SK-N-SH treated with all-trans-retinoic acid at 6 μM for 48 hours (cell line): ENCODE results near the gene CIITA.

Experiments used
- ATAC-seq: fragments of 200-7000 bp; cut with Tn5 transposase; 3 replicates; pipeline ENCODE4 v1.9.1; 2020; ENCODE audit warnings: mild to moderate bottlenecking, moderate library complexity
- ARNTL ChIP-seq: fragments of 450-650 bp; formaldehyde crosslinking; IDR thresholded peaks from 2 replicates; pipeline ENCODE4 v1.5.0; 2020; ENCODE audit warnings: low read depth, mild to moderate bottlenecking, moderate library complexity, borderline replicate concordance
- BACH2 ChIP-seq: fragments of 250-450 bp; sonication (Bioruptor Pico); IDR thresholded peaks from 2 replicates; pipeline ENCODE4 v1.9.0; 2021; ENCODE audit warnings: mild to moderate bottlenecking, borderline replicate concordance
- CREB5 ChIP-seq: fragments of 250-450 bp; sonication (Bioruptor Pico); IDR thresholded peaks from 2 replicates; pipeline ENCODE4 v1.5.1; 2020; ENCODE audit warnings: low read depth, mild to moderate bottlenecking, moderate library complexity
- CSDC2 ChIP-seq: fragments of 250-450 bp; sonication (Bioruptor Pico); IDR thresholded peaks from 2 replicates; pipeline ENCODE4 v1.5.0; 2020; ENCODE audit warnings: mild to moderate bottlenecking, moderate library complexity
- CSRNP3 ChIP-seq: fragments of 250-450 bp; sonication (Bioruptor Pico); IDR thresholded peaks from 2 replicates; pipeline ENCODE4 v1.5.1; 2021; ENCODE audit warnings: mild to moderate bottlenecking, moderate library complexity
- GLIS3 ChIP-seq: fragments of 250-450 bp; sonication (Bioruptor Pico); IDR thresholded peaks from 2 replicates; pipeline ENCODE4 v1.5.0; 2020; ENCODE audit warnings: mild to moderate bottlenecking, moderate library complexity
- ISL1 ChIP-seq: fragments of 250-450 bp; sonication (Bioruptor Pico); IDR thresholded peaks from 2 replicates; pipeline ENCODE4 v2.1.2; 2022; ENCODE audit warnings: mild to moderate bottlenecking, moderate library complexity
- OSR1 ChIP-seq: fragments of 250-450 bp; sonication (Bioruptor Pico); IDR thresholded peaks from 2 replicates; pipeline ENCODE4 v1.8.0; 2022; ENCODE audit warnings: moderate library complexity, mild to moderate bottlenecking, inconsistent platforms
- PATZ1 ChIP-seq: fragments of 250-450 bp; sonication (Bioruptor Pico); IDR thresholded peaks from 2 replicates; pipeline ENCODE4 v1.8.0; 2020; ENCODE audit warnings: mild to moderate bottlenecking, moderate library complexity, borderline replicate concordance
- PPARA ChIP-seq: fragments of 250-450 bp; sonication (Bioruptor Pico); IDR thresholded peaks from 2 replicates; pipeline ENCODE4 v1.5.0; 2020; ENCODE audit warnings: mild to moderate bottlenecking, borderline replicate concordance
- RARB ChIP-seq: fragments of 250-450 bp; sonication (Bioruptor Pico); IDR thresholded peaks from 2 replicates; pipeline ENCODE4 v1.8.0; 2021; ENCODE audit warnings: mild to moderate bottlenecking, moderate library complexity
- SNAI2 ChIP-seq: fragments of 250-450 bp; sonication (Bioruptor Pico); IDR thresholded peaks from 2 replicates; pipeline ENCODE4 v1.5.0; 2020; ENCODE audit warnings: mild to moderate bottlenecking, moderate library complexity
- TCF4 ChIP-seq: fragments of 250-450 bp; sonication (Bioruptor Pico); IDR thresholded peaks from 2 replicates; pipeline ENCODE4 v1.8.0; 2021; ENCODE audit warnings: mild to moderate bottlenecking, moderate library complexity, borderline replicate concordance
- TOX ChIP-seq: fragments of 250-450 bp; sonication (Bioruptor Pico); IDR thresholded peaks from 2 replicates; pipeline ENCODE4 v1.8.0; 2021; ENCODE audit warnings: mild to moderate bottlenecking, moderate library complexity, borderline replicate concordance
- ZC3H10 ChIP-seq: fragments of 250-450 bp; sonication (Bioruptor Pico); IDR thresholded peaks from 2 replicates; pipeline ENCODE4 v1.5.1; 2021; ENCODE audit warnings: mild to moderate bottlenecking, moderate library complexity
- ZFP3 ChIP-seq: fragments of 250-450 bp; sonication (Bioruptor Pico); IDR thresholded peaks from 2 replicates; pipeline ENCODE4 v1.5.0; 2020; ENCODE audit warnings: mild to moderate bottlenecking, moderate library complexity
- ZFP30 ChIP-seq: fragments of 450-650 bp; formaldehyde crosslinking; IDR thresholded peaks from 2 replicates; pipeline ENCODE4 v1.5.0; 2022; ENCODE audit warnings: mild to moderate bottlenecking, moderate library complexity
- ZNF70 ChIP-seq: fragments of 450-650 bp; formaldehyde crosslinking; IDR thresholded peaks from 2 replicates; pipeline ENCODE4 v1.5.0; 2020; ENCODE audit warnings: mild to moderate bottlenecking, moderate library complexity
- ZNF8 ChIP-seq: fragments of 450-650 bp; formaldehyde crosslinking; IDR thresholded peaks from 2 replicates; pipeline ENCODE4 v1.5.0; 2020; ENCODE audit warnings: mild to moderate bottlenecking, moderate library complexity
- TF ChIP-seq, protein P1 (sequence below): fragments of 250-450 bp; sonication (Bioruptor Pico); IDR thresholded peaks from 2 replicates; pipeline ENCODE4 v1.5.0; 2020; ENCODE audit warnings: mild to moderate bottlenecking, moderate library complexity

CIITA gene

DNA sequence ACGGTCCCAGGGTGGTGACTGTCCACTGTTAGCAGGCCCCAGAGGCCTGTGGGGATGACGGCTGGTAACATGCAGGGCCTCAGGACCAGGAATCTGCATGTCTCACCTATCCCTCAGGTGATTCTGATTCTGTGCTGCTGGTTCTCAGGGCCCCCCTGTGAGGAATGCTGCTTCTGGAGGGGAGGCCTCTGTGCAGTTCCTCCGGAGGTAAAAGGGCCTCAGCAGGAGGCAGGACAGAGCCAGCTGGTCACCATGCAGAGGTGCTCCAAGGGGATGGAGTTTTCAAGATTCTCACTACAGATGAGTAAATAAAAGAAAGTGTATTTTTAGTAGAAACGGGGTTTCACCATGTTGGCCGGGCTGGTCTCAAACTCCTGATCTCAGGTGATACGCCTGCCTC lies 101.1 kb downstream of the CIITA start:
- no peak for ATAC-seq
- TF ChIP-seq CREB5 (CRISPR knock-in tag): no peak
- TF ChIP-seq ZC3H10 (CRISPR knock-in tag): no peak
- TF ChIP-seq OSR1: no peak
- no peak for TF ChIP-seq ZNF70 (CRISPR knock-in tag)
- TF ChIP-seq ARNTL: no peak
- TF ChIP-seq ISL1: no peak
- no peak for TF ChIP-seq ZNF8 (CRISPR knock-in tag)
- TF ChIP-seq TOX (CRISPR knock-in tag): no peak
- TF ChIP-seq GLIS3: no peak
- TF ChIP-seq ZFP30 (CRISPR knock-in tag): no peak
- TF ChIP-seq SNAI2: no peak
- no peak for TF ChIP-seq ZFP3
- TF ChIP-seq CSDC2 (CRISPR knock-in tag): no peak
- TF ChIP-seq TCF4 (CRISPR knock-in tag): no peak
- no peak for TF ChIP-seq CSRNP3 (CRISPR knock-in tag)
- TF ChIP-seq, protein P1, sequence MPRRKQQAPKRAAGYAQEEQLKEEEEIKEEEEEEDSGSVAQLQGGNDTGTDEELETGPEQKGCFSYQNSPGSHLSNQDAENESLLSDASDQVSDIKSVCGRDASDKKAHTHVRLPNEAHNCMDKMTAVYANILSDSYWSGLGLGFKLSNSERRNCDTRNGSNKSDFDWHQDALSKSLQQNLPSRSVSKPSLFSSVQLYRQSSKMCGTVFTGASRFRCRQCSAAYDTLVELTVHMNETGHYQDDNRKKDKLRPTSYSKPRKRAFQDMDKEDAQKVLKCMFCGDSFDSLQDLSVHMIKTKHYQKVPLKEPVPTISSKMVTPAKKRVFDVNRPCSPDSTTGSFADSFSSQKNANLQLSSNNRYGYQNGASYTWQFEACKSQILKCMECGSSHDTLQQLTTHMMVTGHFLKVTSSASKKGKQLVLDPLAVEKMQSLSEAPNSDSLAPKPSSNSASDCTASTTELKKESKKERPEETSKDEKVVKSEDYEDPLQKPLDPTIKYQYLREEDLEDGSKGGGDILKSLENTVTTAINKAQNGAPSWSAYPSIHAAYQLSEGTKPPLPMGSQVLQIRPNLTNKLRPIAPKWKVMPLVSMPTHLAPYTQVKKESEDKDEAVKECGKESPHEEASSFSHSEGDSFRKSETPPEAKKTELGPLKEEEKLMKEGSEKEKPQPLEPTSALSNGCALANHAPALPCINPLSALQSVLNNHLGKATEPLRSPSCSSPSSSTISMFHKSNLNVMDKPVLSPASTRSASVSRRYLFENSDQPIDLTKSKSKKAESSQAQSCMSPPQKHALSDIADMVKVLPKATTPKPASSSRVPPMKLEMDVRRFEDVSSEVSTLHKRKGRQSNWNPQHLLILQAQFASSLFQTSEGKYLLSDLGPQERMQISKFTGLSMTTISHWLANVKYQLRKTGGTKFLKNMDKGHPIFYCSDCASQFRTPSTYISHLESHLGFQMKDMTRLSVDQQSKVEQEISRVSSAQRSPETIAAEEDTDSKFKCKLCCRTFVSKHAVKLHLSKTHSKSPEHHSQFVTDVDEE (CRISPR knock-in tag): no peak
- no peak for TF ChIP-seq RARB (CRISPR knock-in tag)
- no peak for TF ChIP-seq BACH2 (CRISPR knock-in tag)

- TF ChIP-seq GLIS3 (no peak), CSDC2 (CRISPR knock-in tag) (no peak), RARB (CRISPR knock-in tag) (no peak), PATZ1 (CRISPR knock-in tag) (no peak)
- ATAC-seq: no peak
Measured at GRCh38 chr16:10978871-10979446, 102.0 kb downstream of the CIITA start.

DNA sequence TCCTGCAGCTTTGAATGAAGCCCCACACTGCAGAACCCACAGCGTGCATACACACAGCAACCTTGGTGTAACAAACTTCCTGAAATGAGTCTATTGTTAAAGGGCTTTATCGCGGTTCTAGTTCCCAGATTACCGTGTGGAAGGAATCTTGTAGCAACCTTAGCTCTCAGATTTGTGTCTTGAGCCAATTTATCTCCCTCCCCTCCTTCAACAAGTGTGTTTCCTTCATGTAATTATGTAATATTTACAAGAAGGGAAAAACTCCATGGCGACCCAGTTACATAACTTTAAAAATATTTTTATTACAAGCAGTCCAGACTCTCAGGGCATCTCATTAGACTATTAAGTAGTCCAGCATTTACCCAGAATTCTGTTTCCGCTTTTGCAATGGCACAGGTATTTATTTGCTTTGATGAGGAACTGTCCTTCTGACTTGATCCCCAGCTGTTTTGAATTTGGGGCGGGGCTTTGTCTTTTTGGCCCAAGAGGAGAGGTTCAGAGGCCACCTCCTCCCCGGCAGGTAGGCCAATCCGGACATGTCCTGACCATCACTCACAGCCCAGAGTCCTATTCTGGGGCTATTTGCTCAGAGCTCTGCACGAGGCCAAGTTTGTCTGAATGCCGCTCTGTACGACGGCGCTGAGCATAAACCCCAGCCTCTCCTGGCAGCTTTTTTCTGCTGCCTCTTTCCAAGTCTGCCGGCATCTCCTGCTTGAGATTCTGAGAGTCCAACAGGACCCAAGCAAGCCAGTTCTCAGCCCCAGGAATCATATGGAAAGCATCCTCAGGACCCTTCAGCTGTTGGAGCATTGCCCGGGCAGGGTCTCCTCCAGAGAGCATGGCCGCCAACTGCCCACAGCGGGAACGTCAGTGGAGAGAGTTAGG lies 103.0 kb downstream of the CIITA start:
- TF ChIP-seq GLIS3 (no peak), ZFP30 (CRISPR knock-in tag) (no peak), ZFP3 (no peak), RARB (CRISPR knock-in tag) (no peak), PPARA (CRISPR knock-in tag) (no peak), CSRNP3 (CRISPR knock-in tag) (no peak), TOX (CRISPR knock-in tag) (no peak), CSDC2 (CRISPR knock-in tag) (no peak)
- TF ChIP-seq, protein P1 (CRISPR knock-in tag): no peak
- ATAC-seq: peak; percentile 63
